Inferior parietal cortex (tissue), 1 donor: Measurements from ENCODE around the gene RAB13.
A peak's percentile ranks its signal among the peaks of the same experiment; 100 is the strongest.

Source experiments
- DNase-seq: peaks from one replicate; pipeline ENCODE4 v3.0.0-alpha.2; 2016; ENCODE audit errors: extremely low spot score

The RAB13 gene

GRCh38 chr1:153957744-153958110, 28.4 kb downstream of the RAB13 start:
- no peak for DNase-seq

- DNase-seq = no peak
Observed at GRCh38 chr1:153956997-153957715, 29.0 kb downstream of the RAB13 start.

GRCh38 chr1:153954826-153955225, 31.3 kb downstream of the RAB13 start:
- DNase-seq = no peak

GRCh38 chr1:153953859-153954365, 32.2 kb downstream of the RAB13 start:
- no peak for DNase-seq

- no peak for DNase-seq
Observed at GRCh38 chr1:153951801-153952200, 34.3 kb downstream of the RAB13 start.

GRCh38 chr1:153951183-153951582, 35.0 kb downstream of the RAB13 start:
- DNase-seq = no peak

GRCh38 chr1:153946622-153947241, 39.4 kb downstream of the RAB13 start, which contains the start of gene DENND4B:
DENND4B (minus strand) TSS chr1:153946718; CDS start chr1:153944374, 2,344 bp downstream.
- peak; percentile 76 for DNase-seq

GRCh38 chr1:153945795-153946621, 40.1 kb downstream of the RAB13 start:
- no peak for DNase-seq

- no peak for DNase-seq
Observed at GRCh38 chr1:153945131-153945794, 40.9 kb downstream of the RAB13 start.

DNA sequence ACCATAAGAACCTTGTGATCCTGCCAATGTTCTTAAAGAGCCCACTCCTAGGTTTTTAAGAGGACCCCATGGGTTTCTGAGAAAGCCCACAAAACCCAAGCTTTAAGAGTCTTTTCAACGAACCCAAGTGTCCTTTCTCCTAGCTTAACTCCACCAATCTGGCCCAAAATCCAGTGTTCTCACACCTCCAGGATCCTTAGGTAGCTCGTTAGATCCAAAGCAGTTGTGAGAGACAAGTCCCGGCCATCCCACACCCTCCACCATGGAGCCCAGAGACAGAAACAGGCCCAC, 41.4 kb downstream of the RAB13 start:
- no peak for DNase-seq

GRCh38 chr1:153944005-153944826, 41.9 kb downstream of the RAB13 start:
- no peak for DNase-seq

GRCh38 chr1:153942766-153943549, 43.2 kb downstream of the RAB13 start:
- no peak for DNase-seq

DNA sequence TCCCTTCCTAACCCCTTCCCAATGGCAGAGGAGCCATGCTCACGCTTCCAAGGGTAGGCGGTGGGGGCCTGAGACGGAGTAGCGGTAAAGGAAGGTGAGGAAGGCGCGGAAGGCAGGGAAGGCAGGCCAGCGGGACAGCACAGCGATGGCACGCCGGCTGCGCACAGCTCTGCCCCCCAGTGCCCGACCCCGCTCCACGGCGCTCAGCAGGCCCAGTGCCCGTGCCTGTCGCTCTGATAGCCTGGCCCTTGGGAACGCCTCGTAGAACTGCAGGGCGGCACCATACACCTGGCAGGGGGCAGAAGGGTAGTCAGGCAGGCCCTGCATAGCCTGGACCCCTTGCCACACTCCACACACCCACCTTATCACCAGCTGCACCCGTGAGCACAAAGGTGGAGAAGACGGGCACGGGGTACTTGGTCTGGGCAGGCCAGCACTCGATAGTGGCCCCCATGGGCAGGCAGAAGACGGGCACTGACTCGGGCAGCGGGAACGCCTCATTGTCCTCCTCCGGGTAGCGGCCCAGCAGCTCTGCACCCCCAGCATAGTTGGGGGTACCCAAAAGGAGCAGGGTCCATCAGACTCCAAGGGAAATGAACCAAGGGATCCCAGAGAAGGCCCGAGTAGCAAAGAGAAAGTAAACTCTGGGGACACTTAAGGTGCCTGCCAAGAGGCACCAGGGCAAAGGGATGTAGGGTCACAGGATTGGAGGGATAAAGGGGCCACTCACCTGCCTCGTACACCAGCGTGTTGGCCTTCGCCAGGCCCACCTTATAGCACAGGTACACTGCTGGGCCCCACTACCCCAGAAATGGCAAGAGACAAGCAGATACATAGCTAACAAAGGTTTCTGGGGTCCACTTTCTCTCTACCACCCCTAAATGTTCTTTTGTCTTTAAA, 44.1 kb downstream of the RAB13 start:
- no peak for DNase-seq

GRCh38 chr1:153940756-153941155, 45.4 kb downstream of the RAB13 start:
- no peak for DNase-seq

GRCh38 chr1:153939476-153939875, 46.7 kb downstream of the RAB13 start:
- no peak for DNase-seq

DNA sequence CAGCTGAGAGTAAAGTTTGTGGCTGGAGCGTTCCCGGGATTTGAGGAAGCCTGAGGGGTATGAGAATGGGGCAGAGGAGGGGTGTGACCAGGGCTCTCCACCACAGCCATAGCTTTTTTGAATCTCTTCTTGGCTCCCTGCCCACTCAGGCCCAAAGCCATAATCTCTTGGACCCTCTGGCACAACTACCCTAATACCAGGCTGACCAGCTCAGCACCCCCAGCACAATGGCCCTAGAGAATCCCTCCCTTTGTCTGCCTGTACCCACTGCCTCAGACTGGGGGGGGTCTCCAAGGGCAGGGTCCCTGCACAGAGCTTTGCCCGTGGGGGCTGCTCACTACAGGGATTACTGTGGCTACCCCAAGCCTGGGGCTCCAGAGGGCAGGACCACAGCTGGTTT, 47.1 kb downstream of the RAB13 start:
- no peak for DNase-seq

GRCh38 chr1:153937331-153937730, 48.8 kb downstream of the RAB13 start:
- no peak for DNase-seq

DNA sequence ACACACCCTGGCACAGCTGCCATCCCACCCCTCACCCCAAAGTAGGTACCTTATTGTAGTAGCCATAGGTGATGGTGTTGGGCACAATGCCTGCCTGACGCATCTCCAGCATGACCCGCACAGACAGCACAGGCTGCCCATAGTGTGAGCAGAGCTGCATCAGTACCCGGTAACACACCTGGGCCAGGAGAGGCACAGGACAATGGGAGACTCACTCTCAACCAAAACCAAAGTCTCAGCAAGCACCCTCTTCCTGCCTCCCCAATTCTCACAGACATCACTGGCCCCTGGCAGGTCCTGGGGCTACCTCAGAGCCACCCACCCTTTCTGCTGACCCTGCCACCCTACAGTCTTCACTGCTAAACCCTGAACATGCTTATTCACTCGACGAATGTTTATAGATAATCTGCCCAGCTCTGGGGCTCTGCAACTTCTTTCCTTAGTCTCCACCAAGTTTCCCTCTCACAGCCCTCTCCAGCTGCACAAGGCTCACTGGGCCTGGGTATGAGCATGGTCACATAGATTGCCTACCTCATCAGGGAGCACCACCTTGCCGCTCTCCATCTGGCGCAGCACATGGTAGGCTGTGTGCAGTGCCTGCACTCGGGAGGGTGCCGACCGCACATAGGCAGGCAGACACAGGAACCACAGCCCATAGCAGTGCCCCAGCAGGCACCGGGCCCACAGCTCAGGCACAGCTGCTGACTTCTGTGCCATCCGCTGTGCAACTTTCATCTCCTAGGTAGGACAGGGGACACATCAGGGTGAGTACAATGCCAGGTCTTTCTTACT, 49.9 kb downstream of the RAB13 start:
- no peak for DNase-seq

- DNase-seq = no peak
Observed at GRCh38 chr1:153934746-153935145, 51.4 kb downstream of the RAB13 start.
